HG02943 (cell line): ENCODE data around the gene SLC38A9.
"Not testable (repeated sequence)": the region's sequence is repeated elsewhere in the genome, so short reads cannot be mapped to it uniquely, and the experiment has no call there.

Experiments used
- ATAC-seq: cut with Tn5 transposase; IDR thresholded peaks from one replicate; pipeline ENCODE4 v1.9.1; 2021; ENCODE audit warnings: mild to moderate bottlenecking, low read depth, moderate library complexity; ENCODE audit not compliant: unreplicated experiment

Gene SLC38A9, protein sequence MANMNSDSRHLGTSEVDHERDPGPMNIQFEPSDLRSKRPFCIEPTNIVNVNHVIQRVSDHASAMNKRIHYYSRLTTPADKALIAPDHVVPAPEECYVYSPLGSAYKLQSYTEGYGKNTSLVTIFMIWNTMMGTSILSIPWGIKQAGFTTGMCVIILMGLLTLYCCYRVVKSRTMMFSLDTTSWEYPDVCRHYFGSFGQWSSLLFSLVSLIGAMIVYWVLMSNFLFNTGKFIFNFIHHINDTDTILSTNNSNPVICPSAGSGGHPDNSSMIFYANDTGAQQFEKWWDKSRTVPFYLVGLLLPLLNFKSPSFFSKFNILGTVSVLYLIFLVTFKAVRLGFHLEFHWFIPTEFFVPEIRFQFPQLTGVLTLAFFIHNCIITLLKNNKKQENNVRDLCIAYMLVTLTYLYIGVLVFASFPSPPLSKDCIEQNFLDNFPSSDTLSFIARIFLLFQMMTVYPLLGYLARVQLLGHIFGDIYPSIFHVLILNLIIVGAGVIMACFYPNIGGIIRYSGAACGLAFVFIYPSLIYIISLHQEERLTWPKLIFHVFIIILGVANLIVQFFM

DNA sequence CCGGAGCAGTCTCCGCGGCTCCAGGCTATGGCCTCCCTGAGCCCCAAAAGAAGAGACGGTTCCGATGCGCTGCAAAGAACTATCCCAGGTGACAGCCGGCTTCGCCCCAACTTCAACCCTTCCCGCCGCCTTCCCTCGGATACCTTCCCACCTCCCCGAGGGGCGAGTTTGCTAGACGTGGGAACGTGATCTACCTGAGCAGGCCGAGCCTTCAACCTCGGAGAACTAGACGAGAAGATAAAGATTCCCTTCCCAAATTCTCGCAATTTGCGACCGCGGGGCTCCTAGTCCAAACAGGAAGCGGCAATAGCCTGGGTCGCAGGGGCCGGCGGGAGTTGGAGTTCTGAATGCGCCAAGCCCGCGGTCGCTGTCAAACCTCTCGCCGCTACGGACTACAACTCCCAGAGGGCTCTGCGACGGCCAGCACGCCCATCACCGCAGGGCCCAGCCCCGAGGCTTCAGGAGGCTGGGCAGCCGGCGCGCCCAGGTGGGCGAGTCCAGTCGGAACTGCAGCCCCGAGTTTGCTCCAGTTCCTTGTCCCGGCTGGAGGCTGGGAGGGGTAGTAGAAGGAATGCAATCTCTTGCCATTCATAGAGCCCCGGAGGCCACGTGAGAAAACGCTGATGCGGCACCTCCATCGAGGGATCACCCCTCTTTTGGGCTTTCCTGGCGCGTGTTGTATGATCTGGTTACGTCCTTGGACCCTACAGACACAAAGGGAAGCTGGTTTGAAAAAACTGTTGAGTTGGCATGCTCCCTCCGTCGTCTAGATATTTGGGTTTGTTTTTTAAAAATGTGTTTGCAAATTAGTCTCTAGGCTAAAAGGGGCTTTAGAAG is at the start of gene SLC38A9:
Gene SLC38A9 (minus strand): TSS at position 302 of the 837 bp plus-strand sequence. CDS start 14,366 bp downstream, outside the sequence.
- ATAC-seq: peak; percentile 100

- not testable (repeated sequence) for ATAC-seq
Observed at GRCh38 chr5:55761721-55762120, 49.6 kb upstream of the SLC38A9 start.

GRCh38 chr5:55758714-55759113 is 46.6 kb upstream of the SLC38A9 start:
- no peak for ATAC-seq

DNA sequence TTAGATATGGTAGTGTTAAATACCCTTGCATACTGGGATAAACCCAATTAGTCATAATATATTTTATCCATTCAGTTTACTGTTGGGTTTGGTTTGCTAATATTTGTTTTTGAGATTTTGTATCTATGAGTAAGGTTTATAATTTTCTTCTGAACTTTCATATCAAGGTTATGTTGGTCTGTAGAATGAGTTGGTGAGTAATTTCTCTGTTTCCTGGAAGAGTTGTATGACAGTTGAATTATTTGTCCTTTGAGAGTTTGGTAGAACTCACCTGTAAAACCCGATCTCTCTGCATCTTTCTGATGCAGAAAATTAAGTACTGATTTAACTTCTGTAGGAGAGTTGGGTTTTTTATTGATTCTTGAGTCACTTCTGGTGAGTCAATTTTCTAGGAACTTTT is 46.1 kb upstream of the SLC38A9 start:
- ATAC-seq: no peak

DNA sequence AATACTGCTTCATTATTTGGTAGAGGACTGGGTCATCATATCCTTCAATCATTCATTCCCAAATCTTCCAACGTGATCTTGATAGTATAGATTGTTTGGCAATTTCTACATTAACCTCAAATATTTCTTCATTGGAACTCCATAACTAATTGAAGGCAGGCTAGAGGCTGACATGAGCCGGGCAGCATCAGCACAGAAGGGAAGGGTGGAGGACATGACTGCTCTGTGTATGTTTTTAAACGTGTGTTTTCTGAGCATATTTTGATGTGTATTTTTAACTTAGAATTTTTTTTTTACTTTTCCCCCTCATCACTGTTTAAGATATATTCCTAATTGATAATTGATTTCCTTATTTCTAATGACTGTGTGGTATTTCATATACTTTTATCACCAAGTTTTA is 38.4 kb upstream of the SLC38A9 start:
- no peak for ATAC-seq

DNA sequence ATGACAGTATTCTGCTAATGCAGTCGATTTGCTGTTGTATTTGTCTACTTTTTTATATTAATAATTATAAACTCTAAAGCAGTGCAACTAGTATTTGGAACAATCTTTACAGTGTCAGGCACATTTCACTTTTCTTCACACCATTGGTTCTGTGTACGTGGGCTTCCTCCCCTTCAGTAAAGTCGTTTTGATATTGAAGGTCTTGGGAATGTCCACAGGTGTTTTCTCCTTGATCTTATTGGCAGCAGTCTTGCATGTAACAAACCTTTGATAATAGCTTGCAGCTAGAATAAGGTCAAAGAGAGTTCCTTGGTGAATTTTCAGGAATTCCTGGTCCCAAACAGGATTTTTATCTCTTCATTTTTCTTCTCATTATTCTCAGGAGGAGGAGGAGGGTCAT is 37.9 kb upstream of the SLC38A9 start:
- no peak for ATAC-seq

GRCh38 chr5:55749387-55749786 is 37.3 kb upstream of the SLC38A9 start:
- ATAC-seq: no peak

DNA sequence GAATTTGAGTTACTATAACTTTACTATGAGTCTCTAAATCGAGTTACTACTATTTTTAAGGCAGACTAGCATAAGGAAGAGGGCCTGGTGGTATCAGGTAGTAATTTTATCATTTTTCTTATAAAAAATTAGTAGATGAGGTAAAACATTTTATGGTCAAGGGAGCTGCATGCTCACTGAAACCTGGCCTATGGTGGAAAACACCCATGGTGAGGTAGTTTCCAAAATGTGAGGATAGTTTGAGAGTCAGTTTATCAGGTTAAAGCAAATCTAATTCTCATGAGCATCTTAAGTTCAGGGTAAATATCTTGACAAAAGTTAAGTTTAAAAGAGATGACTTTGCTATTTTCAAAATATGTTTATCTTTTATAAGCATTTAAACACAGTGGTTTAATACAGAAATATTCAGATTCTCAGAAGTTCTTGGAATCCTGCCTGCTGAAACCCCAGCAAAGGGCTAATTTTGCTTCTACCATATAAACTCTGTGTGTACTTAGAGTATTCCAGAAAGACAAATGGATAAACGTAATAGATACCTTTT is 35.7 kb upstream of the SLC38A9 start:
- ATAC-seq: no peak

DNA sequence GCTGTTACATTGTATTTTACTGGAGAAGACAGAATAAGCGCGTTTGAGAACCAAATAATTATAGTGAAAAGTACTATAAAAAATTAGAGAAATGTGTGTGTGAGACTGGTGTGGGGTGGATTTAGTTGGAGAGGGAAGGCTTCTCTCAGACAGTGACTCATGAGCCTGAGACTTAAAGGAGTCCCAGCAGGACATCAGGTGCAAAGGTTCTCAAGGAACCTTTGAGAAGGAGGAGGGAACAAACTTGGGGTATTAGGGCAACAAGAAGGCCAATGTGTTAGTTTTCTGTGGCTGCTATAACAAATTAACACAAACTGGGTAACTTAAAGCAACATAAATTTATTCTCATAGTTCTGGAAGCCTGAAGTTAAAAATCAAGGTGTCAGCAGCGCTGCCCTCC is 30.7 kb upstream of the SLC38A9 start:
- ATAC-seq: no peak

GRCh38 chr5:55737793-55738192 is 25.7 kb upstream of the SLC38A9 start, which contains the start of gene DDX4:
Gene DDX4, plus strand, starts transcription at chr5:55738061. Its CDS starts 903 bp downstream, at chr5:55738964.
- no peak for ATAC-seq

DNA sequence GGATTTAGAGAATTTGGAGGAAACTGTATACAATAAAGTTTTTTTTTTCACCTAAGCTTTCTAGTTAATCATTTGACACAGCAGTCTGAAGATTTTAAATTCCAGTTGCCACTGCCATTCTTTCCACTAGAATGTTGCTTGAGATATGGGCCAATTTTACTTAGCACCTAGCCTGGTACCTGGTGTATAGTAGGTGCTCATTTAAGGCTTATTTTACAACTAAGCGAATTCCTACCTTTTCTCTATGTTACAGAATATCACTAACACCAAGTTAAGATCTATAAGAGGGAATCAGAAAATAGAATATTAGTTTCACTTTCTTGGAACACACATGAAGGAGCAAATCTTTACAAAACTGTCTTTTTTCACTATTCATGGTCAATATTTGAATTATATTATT is 22.5 kb upstream of the SLC38A9 start:
- ATAC-seq: no peak

- ATAC-seq: no peak
Observed at GRCh38 chr5:55732585-55732984, 20.5 kb upstream of the SLC38A9 start.

DNA sequence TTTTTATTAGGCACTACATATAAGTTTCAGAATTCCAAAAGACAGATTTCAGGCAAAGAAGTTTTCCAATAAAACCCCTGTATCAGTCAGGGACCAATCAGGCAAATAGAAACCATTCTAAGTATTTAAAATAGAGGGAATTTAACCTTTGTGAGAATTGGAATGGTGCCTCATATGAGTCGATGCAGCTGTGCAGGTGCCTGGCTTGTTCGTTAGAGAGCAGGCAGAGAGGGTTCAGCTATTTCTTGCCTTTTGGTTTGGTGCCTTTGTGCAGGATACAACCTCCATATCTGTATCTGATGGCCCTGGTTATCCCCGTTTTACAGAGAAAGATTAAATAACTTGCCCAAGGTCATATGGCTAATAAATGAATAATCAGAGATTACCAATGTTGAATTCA is 19.7 kb upstream of the SLC38A9 start:
- no peak for ATAC-seq

GRCh38 chr5:55724281-55724680 is 12.2 kb upstream of the SLC38A9 start:
- no peak for ATAC-seq

DNA sequence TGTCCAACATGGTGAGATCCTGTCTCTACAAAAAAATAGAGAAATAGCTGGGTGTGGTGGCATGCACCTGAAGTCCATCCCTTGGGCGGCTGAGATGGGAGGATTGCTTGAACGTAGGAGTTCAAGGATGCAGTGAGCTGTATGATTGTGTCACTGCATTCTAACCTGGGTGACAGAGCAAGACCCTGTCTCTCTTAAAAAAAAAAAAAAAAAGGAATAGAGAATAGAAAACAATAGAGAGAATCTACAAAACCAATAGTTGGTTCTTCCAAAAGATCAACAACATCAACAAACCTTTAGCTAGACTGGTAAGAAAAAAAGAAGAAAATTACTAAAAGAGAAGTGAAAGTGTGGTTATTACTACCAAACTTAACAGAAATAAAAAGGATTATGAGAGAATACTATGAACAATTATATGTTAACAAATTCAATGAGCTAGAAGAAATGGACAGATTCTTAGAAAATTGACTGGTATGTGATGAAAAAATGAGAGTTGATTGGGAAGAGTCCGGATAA is 8.1 kb upstream of the SLC38A9 start:
- no peak for ATAC-seq

DNA sequence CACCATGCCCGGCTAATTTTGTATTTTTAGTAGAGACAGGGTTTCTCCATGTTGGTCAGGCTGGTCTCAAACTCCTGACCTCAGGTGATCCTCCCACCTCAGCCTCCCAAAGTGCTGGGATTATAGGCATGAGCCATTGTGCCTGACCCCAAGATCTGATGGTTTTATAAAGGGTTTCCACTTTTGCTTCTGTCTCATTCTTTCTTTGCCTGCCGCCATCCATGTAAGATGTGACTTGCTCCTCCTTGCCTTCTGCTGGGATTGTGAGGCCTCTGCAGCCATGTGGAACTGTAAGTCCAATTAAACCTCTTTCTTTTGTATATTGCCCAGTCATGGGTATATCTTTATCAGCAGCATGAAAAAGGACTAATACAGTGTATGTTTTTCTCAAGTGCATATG is 6.9 kb upstream of the SLC38A9 start:
- ATAC-seq: not testable (repeated sequence)

DNA sequence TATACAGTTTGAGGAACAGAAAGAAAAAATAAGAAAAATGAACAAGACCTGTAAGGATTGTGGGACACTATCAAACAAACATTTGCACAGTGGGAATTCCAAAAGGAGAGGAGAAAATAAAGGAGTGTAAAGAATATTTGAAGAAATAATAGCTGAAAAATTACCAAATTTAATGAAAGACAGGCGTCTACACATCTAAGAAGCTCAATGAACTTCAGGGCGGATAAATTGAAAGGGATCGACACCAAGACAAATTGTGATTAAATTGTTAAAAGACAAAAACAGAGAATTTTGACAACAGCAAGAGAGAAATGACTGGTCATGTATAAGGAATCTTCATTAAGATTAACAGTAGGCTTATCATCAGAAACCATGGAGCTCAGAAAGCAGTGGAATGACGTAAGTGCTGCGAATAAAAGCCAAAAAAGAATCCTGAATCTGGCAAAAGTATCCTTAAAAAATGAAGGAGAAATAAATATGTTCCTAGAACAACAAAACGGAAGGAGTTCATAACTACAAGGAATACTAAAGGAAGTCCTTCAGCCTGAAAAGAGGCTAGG is 3.5 kb upstream of the SLC38A9 start:
- no peak for ATAC-seq

DNA sequence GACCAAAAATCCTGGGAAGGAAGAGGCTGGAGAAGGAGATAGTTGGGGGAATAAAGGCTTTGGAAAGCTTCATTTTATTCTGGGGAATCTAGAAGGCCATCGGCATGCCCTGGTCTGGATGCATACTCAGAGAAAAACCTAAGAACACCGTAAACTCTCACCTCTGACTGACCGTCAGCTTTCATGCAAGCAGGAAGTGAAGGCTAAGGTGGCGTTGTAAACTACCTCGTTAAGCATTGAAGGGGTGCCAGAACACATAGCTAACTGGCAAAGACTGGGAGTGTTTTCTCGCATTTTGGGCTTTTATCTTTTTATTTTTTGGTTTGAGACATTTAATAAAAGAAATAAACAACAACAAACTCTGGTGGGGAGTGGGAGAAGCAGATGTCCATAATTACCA is 2.6 kb upstream of the SLC38A9 start:
- no peak for ATAC-seq

- ATAC-seq: no peak
Observed at GRCh38 chr5:55714339-55714738, 2.2 kb upstream of the SLC38A9 start.

- ATAC-seq: no peak
Observed at GRCh38 chr5:55713871-55714270, 1.7 kb upstream of the SLC38A9 start.
